Left ventricle myocardium inferior (tissue), 1 donor: ENCODE data around the gene TLR6. TPM values are rescaled to one million over a fixed set of nuclear protein-coding genes. Genes with fewer than 3 reads are reported as not detected.

ENCODE experiments used
- DNase-seq: peaks from one replicate; pipeline ENCODE4 v3.0.0-alpha.2; 2020
- H3K27ac ChIP-seq: fragments of 200-600 bp; replicated peaks from 2 replicates; pipeline ENCODE4 v1.8.0; 2021
- H3K27me3 ChIP-seq: fragments of 200-600 bp; 2 replicates; pipeline ENCODE4 v1.8.0; 2021; ENCODE audit warnings: low read depth
- H3K36me3 ChIP-seq: fragments of 200-600 bp; 2 replicates; pipeline ENCODE4 v1.8.0; 2021
- H3K4me1 ChIP-seq: fragments of 200-600 bp; 2 replicates; pipeline ENCODE4 v1.8.0; 2021
- H3K4me3 ChIP-seq: fragments of 200-600 bp; 2 replicates; pipeline ENCODE4 v1.8.0; 2021; ENCODE audit warnings: mild to moderate bottlenecking, moderate library complexity
- H3K9me3 ChIP-seq: fragments of 200-600 bp; replicated peaks from 2 replicates; pipeline ENCODE4 v1.8.0; 2021
- intact Hi-C: fragments of 100-400 bp; cut with micrococcal nuclease; formaldehyde crosslinking; loops from one replicate; pipeline ENCODE4 v1.11.0; 2022
- total RNA-seq: library from RNA; stranded (reverse); fragmentation: NEBNext Ultra II Directional; extraction: Animal tissue kit (Norgen Biotek cat#: 25700); gene quantifications from one replicate; pipeline ENCODE4 v1.2.1, GENCODE V29; 2021
- TF ChIP-seq, protein P1 (sequence below): fragments of 200-600 bp; IDR thresholded peaks from 2 replicates; pipeline ENCODE4 v1.8.0; 2021; ENCODE audit warnings: antibody characterized with exemption, mild to moderate bottlenecking, borderline replicate concordance
- donor health status: DM: no; HTN: yes; CAD: no; lungs with severe emphysema.

The TLR6 gene
- total RNA-seq, 1 donor from 2014 or later, result 0.71 TPM

DNA sequence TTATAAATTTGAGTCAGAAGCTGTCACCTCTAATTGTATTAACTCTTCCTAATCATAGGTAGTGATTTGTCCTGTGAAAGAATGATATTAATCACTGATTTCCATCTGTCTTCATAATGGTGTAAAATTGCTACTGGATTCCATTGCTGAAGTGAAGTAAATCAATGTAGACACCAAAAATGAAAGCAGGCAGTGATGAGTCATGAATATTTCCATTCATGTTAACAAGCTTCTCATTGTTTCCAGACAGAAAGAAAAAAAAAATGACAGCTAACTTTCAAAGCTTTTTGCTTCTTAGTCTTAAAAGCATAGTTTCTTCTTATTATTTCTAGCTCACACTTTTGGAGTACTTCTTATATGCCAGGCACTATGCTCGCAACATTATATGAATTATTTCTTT lies 32.5 kb upstream of the TLR6 start:
- TF ChIP-seq, protein P1, sequence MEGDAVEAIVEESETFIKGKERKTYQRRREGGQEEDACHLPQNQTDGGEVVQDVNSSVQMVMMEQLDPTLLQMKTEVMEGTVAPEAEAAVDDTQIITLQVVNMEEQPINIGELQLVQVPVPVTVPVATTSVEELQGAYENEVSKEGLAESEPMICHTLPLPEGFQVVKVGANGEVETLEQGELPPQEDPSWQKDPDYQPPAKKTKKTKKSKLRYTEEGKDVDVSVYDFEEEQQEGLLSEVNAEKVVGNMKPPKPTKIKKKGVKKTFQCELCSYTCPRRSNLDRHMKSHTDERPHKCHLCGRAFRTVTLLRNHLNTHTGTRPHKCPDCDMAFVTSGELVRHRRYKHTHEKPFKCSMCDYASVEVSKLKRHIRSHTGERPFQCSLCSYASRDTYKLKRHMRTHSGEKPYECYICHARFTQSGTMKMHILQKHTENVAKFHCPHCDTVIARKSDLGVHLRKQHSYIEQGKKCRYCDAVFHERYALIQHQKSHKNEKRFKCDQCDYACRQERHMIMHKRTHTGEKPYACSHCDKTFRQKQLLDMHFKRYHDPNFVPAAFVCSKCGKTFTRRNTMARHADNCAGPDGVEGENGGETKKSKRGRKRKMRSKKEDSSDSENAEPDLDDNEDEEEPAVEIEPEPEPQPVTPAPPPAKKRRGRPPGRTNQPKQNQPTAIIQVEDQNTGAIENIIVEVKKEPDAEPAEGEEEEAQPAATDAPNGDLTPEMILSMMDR, result no peak
- H3K36me3 ChIP-seq, result peaks cover 21% of the 10 kb centered on the region
- no peaks in the 10 kb centered on the region for H3K9me3 ChIP-seq
- no peak for DNase-seq
- intact Hi-C loops, result no loop called here
- H3K27me3 ChIP-seq, result no peaks in the 10 kb centered on the region
- H3K27ac ChIP-seq, result peak overlapping the region; percentile 53
- peaks cover 13% of the 10 kb centered on the region for H3K4me1 ChIP-seq
- H3K4me3 ChIP-seq, result no peak overlapping the region

DNA sequence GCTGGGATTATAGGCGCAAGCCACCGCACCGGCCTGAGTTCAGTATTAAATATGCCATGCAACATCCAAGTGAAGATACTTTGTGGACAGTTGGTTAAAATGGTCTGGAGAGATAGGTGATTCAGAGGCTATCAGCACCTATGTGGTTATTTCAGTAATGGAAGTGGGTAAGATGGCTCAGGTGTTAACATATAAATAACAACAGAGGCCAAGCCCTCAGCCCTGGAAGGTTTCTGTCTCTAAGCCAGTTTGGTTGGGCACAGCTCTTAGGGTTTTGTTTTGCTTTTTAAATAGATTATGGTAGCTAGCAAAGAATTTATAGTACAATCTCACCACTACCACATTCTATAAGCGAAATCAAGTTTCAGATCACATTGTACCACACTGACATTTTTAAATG lies 27.6 kb upstream of the TLR6 start:
- H3K9me3 ChIP-seq, result no peaks in the 10 kb centered on the region
- H3K4me3 ChIP-seq, result no peak overlapping the region
- H3K36me3 ChIP-seq, result peaks cover 18% of the 10 kb centered on the region
- H3K27ac ChIP-seq, result no peak overlapping the region
- peaks cover 6% of the 10 kb centered on the region for H3K4me1 ChIP-seq
- TF ChIP-seq, protein P1, result no peak
- no peak for DNase-seq
- intact Hi-C loops, result no loop called here
- no peaks in the 10 kb centered on the region for H3K27me3 ChIP-seq

DNA sequence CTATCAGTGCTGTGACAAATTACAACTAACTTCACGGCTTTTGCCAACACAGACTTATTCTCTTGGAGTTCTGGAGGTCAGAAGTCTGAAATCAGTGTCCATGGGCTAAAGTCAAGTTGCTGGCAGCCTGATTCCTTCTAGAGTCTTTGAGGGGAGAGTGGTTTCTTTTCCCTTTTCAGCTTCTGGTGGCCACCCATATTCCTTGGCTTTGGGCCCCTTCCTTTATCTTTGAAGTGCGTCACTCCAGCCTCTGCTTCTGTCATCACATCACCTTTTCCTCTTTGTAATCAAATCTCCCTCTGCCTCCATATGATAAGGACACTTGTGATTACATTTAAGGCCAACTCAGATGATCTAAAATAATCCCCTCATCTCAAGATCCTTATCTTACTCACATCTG lies 20.0 kb upstream of the TLR6 start:
- Histone ChIP-seq H3K27me3 (no peaks in the 10 kb centered on the region), H3K4me1 (peaks cover 29% of the 10 kb centered on the region), H3K27ac (no peak overlapping the region), H3K9me3 (no peaks in the 10 kb centered on the region), H3K36me3 (peaks cover 42% of the 10 kb centered on the region), H3K4me3 (no peak overlapping the region)
- no peak for DNase-seq
- TF ChIP-seq, protein P1, result no peak
- intact Hi-C loops, result no loop called here

DNA sequence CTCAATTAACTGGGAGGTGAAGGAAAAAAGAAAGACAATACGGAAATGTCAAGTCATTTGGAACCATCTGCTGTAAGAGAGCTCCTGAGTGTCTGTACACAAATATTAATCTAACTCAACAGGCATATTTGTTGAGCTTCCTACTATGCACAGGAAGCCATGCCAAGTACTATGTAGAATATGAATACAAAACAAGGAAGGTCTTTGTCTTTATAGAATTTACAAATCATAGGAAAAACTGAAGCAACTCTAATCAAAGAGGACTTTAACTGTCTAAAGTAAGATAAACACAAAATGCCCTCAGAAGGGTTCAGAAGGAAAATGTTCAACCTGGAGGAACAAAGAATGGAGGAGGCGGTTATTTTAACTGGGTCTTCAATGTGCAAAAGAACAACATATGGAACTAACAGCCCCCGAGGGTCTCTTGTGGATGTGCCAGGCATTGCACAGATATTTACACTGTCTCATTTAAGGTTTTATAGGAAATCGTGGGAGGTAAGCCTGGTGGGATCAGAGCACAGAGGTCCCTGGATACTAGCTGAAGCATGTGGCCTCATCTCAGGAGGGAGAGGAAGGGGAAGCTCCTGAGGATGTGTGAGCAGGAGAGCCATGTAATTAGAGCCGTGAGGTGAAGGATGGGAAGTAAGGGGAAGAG lies 16.8 kb upstream of the TLR6 start:
- TF ChIP-seq, protein P1, result no peak
- no peak for DNase-seq
- intact Hi-C loops, result no loop called here
- H3K4me3 ChIP-seq, result no peak overlapping the region
- peaks cover 20% of the 10 kb centered on the region for H3K36me3 ChIP-seq
- no peaks in the 10 kb centered on the region for H3K9me3 ChIP-seq
- H3K4me1 ChIP-seq, result peaks cover 52% of the 10 kb centered on the region
- H3K27ac ChIP-seq, result no peak overlapping the region
- H3K27me3 ChIP-seq, result no peaks in the 10 kb centered on the region

DNA sequence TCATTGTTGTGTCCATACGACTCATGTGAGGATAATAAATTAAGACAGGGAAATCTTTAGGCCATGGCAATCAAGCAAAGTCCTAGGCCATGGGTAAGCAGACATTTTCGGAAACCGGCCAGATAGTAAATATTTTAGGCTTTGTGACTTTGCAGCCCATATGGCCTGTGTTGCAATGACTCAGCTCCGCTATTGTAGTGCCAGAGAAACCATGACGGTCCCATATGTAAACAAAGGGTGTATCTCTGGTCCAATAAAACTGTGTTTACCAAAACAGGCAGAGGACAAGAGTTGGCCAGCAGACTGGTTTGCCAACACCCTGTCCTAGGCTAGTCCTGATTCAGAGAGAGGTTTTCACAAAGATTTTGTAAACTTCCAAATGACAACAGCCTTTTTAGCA lies 16.0 kb upstream of the TLR6 start:
- Histone ChIP-seq H3K4me3 (no peak overlapping the region), H3K9me3 (no peaks in the 10 kb centered on the region), H3K27me3 (no peaks in the 10 kb centered on the region), H3K27ac (no peak overlapping the region), H3K4me1 (peaks cover 60% of the 10 kb centered on the region), H3K36me3 (peaks cover 14% of the 10 kb centered on the region)
- TF ChIP-seq, protein P1, result no peak
- no peak for DNase-seq
- intact Hi-C loops, result no loop called here

DNA sequence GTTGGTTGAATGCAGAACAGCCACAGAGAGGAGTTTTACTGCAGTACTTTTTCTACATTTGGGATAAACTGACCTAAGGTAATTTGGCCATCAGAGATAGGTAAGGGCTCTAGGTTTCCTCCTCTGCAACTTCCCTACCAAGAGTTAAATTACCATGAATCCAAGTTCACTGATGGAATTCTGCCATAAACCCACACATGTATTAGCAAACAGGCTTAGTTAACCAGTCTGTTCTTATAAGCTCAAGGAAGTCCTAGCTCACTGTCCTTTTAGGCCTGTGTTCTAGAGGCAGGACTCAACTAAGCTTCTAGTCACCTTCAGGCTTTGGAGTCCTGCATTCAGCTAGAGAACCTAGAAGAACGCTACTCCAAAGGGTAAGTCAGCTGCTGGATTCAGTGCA lies 15.0 kb upstream of the TLR6 start:
- Histone ChIP-seq H3K4me1 (peaks cover 66% of the 10 kb centered on the region), H3K27me3 (no peaks in the 10 kb centered on the region), H3K36me3 (peaks cover 14% of the 10 kb centered on the region), H3K9me3 (no peaks in the 10 kb centered on the region), H3K4me3 (no peak overlapping the region), H3K27ac (no peak overlapping the region)
- TF ChIP-seq, protein P1, result no peak
- DNase-seq, result no peak
- intact Hi-C loops, result no loop called here
